Endothelial cell of umbilical vein (primary cell): ENCODE results near the gene RIPPLY1. TPM values are rescaled to one million over a fixed set of nuclear protein-coding genes. Genes with fewer than 3 reads are reported as not detected.

ENCODE experiments used
- BruUV-seq: library from RNA; stranded (reverse); fragments of 400-500 nt; replicated peaks from 2 replicates; lab custom pipeline; 2021; lab: Mats Ljungman, UMichigan
- CTCF ChIA-PET: fragments of 300-600, 350-600 bp; sonication (Branson Sonifier 250); formaldehyde crosslinking; loops from one replicate; lab custom pipeline; 2021; ENCODE audit warnings: antibody characterized with exemption, inconsistent platforms; lab: Charles Lee
- POLR2A ChIA-PET: fragments of 300-600, 350-600 bp; sonication (Branson Sonifier 250); formaldehyde crosslinking; loops from one replicate; lab custom pipeline; 2021; ENCODE audit warnings: antibody characterized with exemption, inconsistent platforms; lab: Charles Lee
- DNase-seq: peaks from one replicate; pipeline ENCODE4 v3.0.0-alpha.2; 2011; ENCODE audit warnings: low read depth, low spot score
- FAIRE-seq: peaks from 2 replicates; lab custom pipeline; 2011; peaks lifted over from hg19 to GRCh38; lab: Jason Lieb, UNC
- H2AFZ ChIP-seq: 2 replicates; pipeline ENCODE4 v1.6.0; 2012; ENCODE audit warnings: low read depth, low read length, control low read depth, inconsistent platforms
- H3K27ac ChIP-seq: 2 replicates; pipeline ENCODE4 v1.5.1; 2011; ENCODE audit warnings: low read depth, mild to moderate bottlenecking, control low read depth, low read length, moderate library complexity; ENCODE audit not compliant: insufficient read depth
- H3K27me3 ChIP-seq, 2 experiments: 2 replicates each; pipeline versions ENCODE4 v1.6.0 to v1.6.1; 2011; ENCODE audit warnings: low read length in 2 of 2, mixed read lengths in 1 of 2; ENCODE audit not compliant: control insufficient read depth in 2 of 2, insufficient read depth in 2 of 2
- H3K36me3 ChIP-seq, 2 experiments: 2 replicates in 1 of 2; 3 replicates in 1 of 2; pipeline ENCODE4 v1.5.1; 2011; ENCODE audit warnings: low read length in 2 of 2, mild to moderate bottlenecking in 1 of 2, moderate library complexity in 1 of 2; ENCODE audit not compliant: control insufficient read depth in 2 of 2, insufficient read depth in 2 of 2; ENCODE audit errors: extremely low read depth in 1 of 2
- H3K4me1 ChIP-seq: 3 replicates; pipeline ENCODE4 v1.5.1; 2011; ENCODE audit warnings: mild to moderate bottlenecking, low read length; ENCODE audit not compliant: control insufficient read depth, insufficient read depth; ENCODE audit errors: extremely low read depth
- H3K4me2 ChIP-seq: 2 replicates; pipeline ENCODE4 v1.6.1; 2011; ENCODE audit warnings: low read length, control low read depth, mixed read lengths; ENCODE audit not compliant: insufficient read depth
- H3K4me3 ChIP-seq, 3 experiments: fragments of 200-600 bp in 1 of 3; sonication (generic), shearing (Covaris generic) in 1 of 3; replicated peaks in 1 of 3; 2 replicates each; pipeline ENCODE4 v1.5.1; 2011 to 2016; ENCODE audit warnings: control low read depth in 3 of 3, low read length in 3 of 3, mild to moderate bottlenecking in 2 of 3, inconsistent platforms in 1 of 3, low read depth in 1 of 3, moderate library complexity in 1 of 3; ENCODE audit not compliant: insufficient read depth in 1 of 3
- H3K79me2 ChIP-seq: 2 replicates; pipeline ENCODE4 v1.6.0; 2012; ENCODE audit warnings: low read length, inconsistent platforms; ENCODE audit not compliant: control insufficient read depth, insufficient read depth
- H3K9ac ChIP-seq: replicated peaks from 2 replicates; pipeline ENCODE3; 2011; ENCODE audit warnings: low read length, control low read depth; ENCODE audit not compliant: insufficient read depth; ENCODE audit errors: extremely low read depth
- H3K9me1 ChIP-seq: replicated peaks from 3 replicates; pipeline ENCODE4 v1.6.0; 2011; ENCODE audit warnings: mild to moderate bottlenecking, low read length; ENCODE audit not compliant: control insufficient read depth, insufficient read depth; ENCODE audit errors: extremely low read depth
- H3K9me3 ChIP-seq: replicated peaks from 2 replicates; pipeline ENCODE4 v1.5.1; 2012; ENCODE audit warnings: low read length, inconsistent platforms; ENCODE audit not compliant: control insufficient read depth, insufficient read depth
- H4K20me1 ChIP-seq: replicated peaks from 2 replicates; pipeline ENCODE3; 2011; ENCODE audit warnings: mild to moderate bottlenecking, low read length; ENCODE audit not compliant: control insufficient read depth, insufficient read depth; ENCODE audit errors: extremely low read depth
- EZH2 ChIP-seq: IDR thresholded peaks from 2 replicates; pipeline ENCODE4 v1.6.1; 2012; ENCODE audit warnings: borderline replicate concordance, low read depth, mild to moderate bottlenecking, moderate library complexity, low read length, inconsistent platforms; ENCODE audit not compliant: severe bottlenecking
- FOS ChIP-seq: IDR thresholded peaks from 2 replicates; pipeline ENCODE4 v1.6.1; 2011; ENCODE audit warnings: mild to moderate bottlenecking, low read length, moderate library complexity, borderline replicate concordance; ENCODE audit not compliant: insufficient read depth
- GATA2 ChIP-seq: IDR thresholded peaks from 2 replicates; pipeline ENCODE4 v1.7.0; 2011; ENCODE audit warnings: low read depth, mild to moderate bottlenecking, moderate library complexity, mixed read lengths, low read length; ENCODE audit not compliant: insufficient read length, insufficient read depth
- JUN ChIP-seq: IDR thresholded peaks from 2 replicates; pipeline ENCODE4 v1.6.1; 2011; ENCODE audit warnings: borderline replicate concordance, low read depth; ENCODE audit not compliant: insufficient read length, insufficient read depth
- MAX ChIP-seq: IDR thresholded peaks from 2 replicates; pipeline ENCODE4 v1.6.1; 2011; ENCODE audit not compliant: insufficient read depth, insufficient read length
- MYC ChIP-seq: IDR thresholded peaks from one replicate; pipeline ENCODE4 v1.6.1; 2011; ENCODE audit warnings: mild to moderate bottlenecking, low read depth, low read length
- POLR2A ChIP-seq: IDR thresholded peaks from 2 replicates; pipeline ENCODE4 v1.6.1; 2012; ENCODE audit warnings: low read depth, mild to moderate bottlenecking, control low read depth, low read length
- POLR2AphosphoS5 ChIP-seq: IDR thresholded peaks from 2 replicates; pipeline ENCODE4 v1.6.1; 2012; ENCODE audit warnings: low read depth, mild to moderate bottlenecking, control low read depth, low read length, moderate library complexity; ENCODE audit not compliant: insufficient read depth
- dilution Hi-C: fragments of 300-500 bp; cut with MboI; formaldehyde crosslinking; loops from one replicate; pipeline ENCODE4 v1.15.0; 2019; ENCODE audit warnings: low sequenced_read_pairs; ENCODE audit not compliant: extremely low pct_ligation_motif_present
- intact Hi-C: fragments of 100-400 bp; cut with micrococcal nuclease; formaldehyde crosslinking; loops from one replicate; pipeline ENCODE4 v1.10.0; 2022
- polyA plus RNA-seq, 4 experiments: library from polyadenylated mRNA; depleted of rRNA in 3 of 4; stranded (reverse) in 3 of 4; unstranded in 1 of 4; fragments of >200 nt; gene quantifications; 2 replicates each; pipeline versions ENCODE4 v1.2.1 to v1.2.3, GENCODE V29; 2011 to 2012; ENCODE audit warnings: missing spikeins in 1 of 4
- total RNA-seq: library from RNA; stranded (reverse); gene quantifications from 2 replicates; pipeline ENCODE4 v1.2.3, GENCODE V29; 2021
- TF ChIP-seq, protein P1 (sequence below), 2 donors: IDR thresholded peaks; 1 replicate in 1 of 2; 2 replicates in 1 of 2; pipeline ENCODE4 v1.5.1; 2011; ENCODE audit warnings: low read length in 2 of 2, mild to moderate bottlenecking in 2 of 2, moderate library complexity in 2 of 2, control low read depth in 1 of 2, inconsistent platforms in 1 of 2, low read depth in 1 of 2; ENCODE audit not compliant: insufficient read depth in 1 of 2; ENCODE audit errors: extremely low read depth in 1 of 2

The RIPPLY1 gene
- total and polyA plus RNA-seq, 2 donors (not counting 3 experiments of a cell fraction or from before 2014, with no cell fraction given), result not detected

DNA sequence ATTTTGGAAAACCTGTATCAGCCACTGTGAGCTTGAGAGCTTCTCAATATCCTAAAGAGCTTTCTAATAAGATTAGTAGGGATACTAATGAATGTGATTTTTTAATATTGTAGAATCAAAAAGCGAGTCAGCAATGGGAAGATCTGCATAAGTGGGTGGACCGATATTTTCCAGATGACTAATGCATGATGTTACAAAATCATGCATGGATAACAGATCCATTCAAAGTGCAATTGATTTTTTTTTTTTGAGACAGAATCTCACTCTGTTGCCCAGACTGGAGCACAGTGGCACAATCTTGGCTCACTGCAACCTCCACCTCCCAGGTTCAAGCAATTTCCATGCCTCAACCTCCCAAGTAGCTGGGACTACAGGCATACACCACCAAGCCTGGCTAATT is 9.7 kb upstream of the RIPPLY1 start:
- peaks cover 9% of the 10 kb centered on the region for H3K4me1 ChIP-seq
- TF ChIP-seq FOS, result no peak
- H3K9me3 ChIP-seq, result no peaks in the 10 kb centered on the region
- H3K4me2 ChIP-seq, result no peak overlapping the region
- POLR2A ChIA-PET, result no interaction called here
- H2AFZ ChIP-seq, result no peak overlapping the region
- H3K36me3 ChIP-seq, result no peaks in the 10 kb centered on the region
- H3K4me3 ChIP-seq, result no peak overlapping the region
- DNase-seq (no peak), FAIRE-seq (peak; percentile 28)
- intact Hi-C loops (no loop called here), dilution Hi-C loops (no loop called here)
- CTCF ChIA-PET, result interaction anchor here (2.1 kb wide), 1 partner anchor 14 kb away, joined by 7 read pairs; no protein-coding TSS in a partner anchor
- H4K20me1 ChIP-seq, result no peaks in the 10 kb centered on the region
- H3K79me2 ChIP-seq, result no peaks in the 10 kb centered on the region
- H3K27me3 ChIP-seq, result no peaks in the 10 kb centered on the region
- H3K9ac ChIP-seq, result no peak overlapping the region
- BruUV-seq, result no TSS peak
- H3K9me1 ChIP-seq, result no peaks in the 10 kb centered on the region
- H3K27ac ChIP-seq, result no peak overlapping the region

GRCh38 chrX:106906361-106906760 is 3.2 kb upstream of the RIPPLY1 start:
- no TSS peak for BruUV-seq
- CTCF ChIA-PET, result interaction anchor here (1.2 to 1.7 kb wide), 3 partner anchors 9 to 11 kb away, joined by 3 to 4 read pairs (median 4); no protein-coding TSS in a partner anchor
- TF ChIP-seq MYC, result no peak
- TF ChIP-seq POLR2AphosphoS5, result no peak
- TF ChIP-seq MAX, result no peak
- TF ChIP-seq, protein P1, sequence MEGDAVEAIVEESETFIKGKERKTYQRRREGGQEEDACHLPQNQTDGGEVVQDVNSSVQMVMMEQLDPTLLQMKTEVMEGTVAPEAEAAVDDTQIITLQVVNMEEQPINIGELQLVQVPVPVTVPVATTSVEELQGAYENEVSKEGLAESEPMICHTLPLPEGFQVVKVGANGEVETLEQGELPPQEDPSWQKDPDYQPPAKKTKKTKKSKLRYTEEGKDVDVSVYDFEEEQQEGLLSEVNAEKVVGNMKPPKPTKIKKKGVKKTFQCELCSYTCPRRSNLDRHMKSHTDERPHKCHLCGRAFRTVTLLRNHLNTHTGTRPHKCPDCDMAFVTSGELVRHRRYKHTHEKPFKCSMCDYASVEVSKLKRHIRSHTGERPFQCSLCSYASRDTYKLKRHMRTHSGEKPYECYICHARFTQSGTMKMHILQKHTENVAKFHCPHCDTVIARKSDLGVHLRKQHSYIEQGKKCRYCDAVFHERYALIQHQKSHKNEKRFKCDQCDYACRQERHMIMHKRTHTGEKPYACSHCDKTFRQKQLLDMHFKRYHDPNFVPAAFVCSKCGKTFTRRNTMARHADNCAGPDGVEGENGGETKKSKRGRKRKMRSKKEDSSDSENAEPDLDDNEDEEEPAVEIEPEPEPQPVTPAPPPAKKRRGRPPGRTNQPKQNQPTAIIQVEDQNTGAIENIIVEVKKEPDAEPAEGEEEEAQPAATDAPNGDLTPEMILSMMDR (IDR thresholded peaks at IDR 0.05; ENCODE audit: extremely low read depth in 1 of 2, insufficient read depth in 1 of 2, low read depth in 1 of 2, low read length in 2 of 2), result no peak
- no peak for TF ChIP-seq JUN
- TF ChIP-seq GATA2, result no peak
- no peak for TF ChIP-seq POLR2A
- TF ChIP-seq FOS, result no peak
- TF ChIP-seq EZH2, result no peak
- Histone ChIP-seq H3K9me1 (no peaks in the 10 kb centered on the region), H3K4me1 (no peaks in the 10 kb centered on the region), H3K36me3 (no peaks in the 10 kb centered on the region), H3K4me2 (no peak overlapping the region), H3K27me3 (no peaks in the 10 kb centered on the region), H3K4me3 (no peak overlapping the region), H3K27ac (no peak overlapping the region), H4K20me1 (no peaks in the 10 kb centered on the region), H3K9me3 (no peaks in the 10 kb centered on the region), H3K79me2 (no peaks in the 10 kb centered on the region), H3K9ac (no peak overlapping the region), H2AFZ (no peak overlapping the region)
- FAIRE-seq, result no peak
- dilution Hi-C loops, result no loop called here
- POLR2A ChIA-PET, result no interaction called here
- intact Hi-C loops, result no loop called here
- peak; percentile 11 for DNase-seq
